HEK293 (cell line): Measurements from ENCODE around the gene ETV4.

ENCODE experiments used
- YY1 ChIP-seq: fragments of 450-650 bp; formaldehyde crosslinking; IDR thresholded peaks from 2 replicates; pipeline ENCODE4 v1.5.1; 2018; ENCODE audit warnings: missing biosample characterization, missing genetic modification characterization
- ZFP3 ChIP-seq: fragments of 450-650 bp; formaldehyde crosslinking; IDR thresholded peaks from 2 replicates; pipeline ENCODE4 v1.5.1; 2016; ENCODE audit warnings: low read depth, missing biosample characterization, missing genetic modification characterization
- ZFP69B ChIP-seq: fragments of 450-650 bp; formaldehyde crosslinking; IDR thresholded peaks from 2 replicates; pipeline ENCODE4 v1.5.1; 2016; ENCODE audit warnings: missing biosample characterization, missing genetic modification characterization
- ZNF184 ChIP-seq: fragments of 450-650 bp; IDR thresholded peaks from 2 replicates; pipeline ENCODE4 v1.5.1; 2018; ENCODE audit warnings: missing biosample characterization, mild to moderate bottlenecking, missing genetic modification characterization
- ZNF292 ChIP-seq: fragments of 450-650 bp; formaldehyde crosslinking; IDR thresholded peaks from 2 replicates; pipeline ENCODE4 v1.5.1; 2016; ENCODE audit warnings: low read depth, missing biosample characterization, missing genetic modification characterization, borderline replicate concordance
- ZNF585B ChIP-seq: fragments of 450-650 bp; formaldehyde crosslinking; IDR thresholded peaks from 2 replicates; pipeline ENCODE4 v1.5.1; 2016; ENCODE audit warnings: missing biosample characterization, missing genetic modification characterization
- ZNF660 ChIP-seq: fragments of 450-650 bp; IDR thresholded peaks from 2 replicates; pipeline ENCODE4 v1.5.1; 2018; ENCODE audit warnings: missing biosample characterization, mild to moderate bottlenecking, missing genetic modification characterization
- ZNF747 ChIP-seq: fragments of 450-650 bp; formaldehyde crosslinking; IDR thresholded peaks from 2 replicates; pipeline ENCODE4 v1.5.1; 2016; ENCODE audit warnings: missing biosample characterization, missing genetic modification characterization
- TF ChIP-seq, protein P1 (sequence below): fragments of 450-650 bp; formaldehyde crosslinking; IDR thresholded peaks from 2 replicates; pipeline ENCODE4 v1.5.1; 2016; ENCODE audit warnings: missing biosample characterization, missing genetic modification characterization
- TF ChIP-seq, protein P2 (sequence below): fragments of 450-650 bp; formaldehyde crosslinking; IDR thresholded peaks from 2 replicates; pipeline ENCODE4 v1.5.1; 2016; ENCODE audit warnings: missing biosample characterization, missing genetic modification characterization
- TF ChIP-seq, protein P3 (sequence below): fragments of 450-650 bp; formaldehyde crosslinking; IDR thresholded peaks from 2 replicates; pipeline ENCODE4 v1.5.1; 2016; ENCODE audit warnings: missing biosample characterization, missing genetic modification characterization
- TF ChIP-seq, protein P4 (sequence below): fragments of 450-650 bp; formaldehyde crosslinking; IDR thresholded peaks from 2 replicates; pipeline ENCODE4 v1.5.1; 2016; ENCODE audit warnings: missing biosample characterization, missing genetic modification characterization

DNA sequence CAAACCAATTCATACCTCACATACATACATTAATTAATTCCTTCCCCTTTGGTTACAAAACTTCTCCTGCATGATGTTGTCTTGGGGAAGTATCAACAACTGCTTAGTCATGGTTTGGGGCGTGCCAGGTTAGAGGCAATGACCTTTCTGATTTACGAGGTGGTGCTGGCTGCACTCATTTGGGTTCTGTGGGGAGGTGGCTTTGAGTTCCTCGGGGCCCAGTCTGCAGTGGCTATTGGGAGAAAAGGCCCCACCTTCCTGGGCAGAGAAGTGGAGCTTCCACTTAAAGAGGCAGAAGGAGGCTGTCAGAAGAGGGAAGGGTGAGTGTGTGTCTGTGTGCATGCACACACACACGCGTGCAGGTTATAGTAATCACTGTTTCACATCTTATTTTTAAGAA, 10.2 kb upstream of the ETV4 start:
- TF ChIP-seq ZFP3 (tag by site-specific recombination) (no peak), ZNF660 (tag by site-specific recombination) (no peak), YY1 (tag by site-specific recombination) (no peak), ZNF184 (no peak), ZNF747 (tag by site-specific recombination) (no peak), ZFP69B (tag by site-specific recombination) (peak; percentile 73), ZNF292 (tag by site-specific recombination) (no peak), ZNF585B (tag by site-specific recombination) (no peak)
- TF ChIP-seq, protein P1, sequence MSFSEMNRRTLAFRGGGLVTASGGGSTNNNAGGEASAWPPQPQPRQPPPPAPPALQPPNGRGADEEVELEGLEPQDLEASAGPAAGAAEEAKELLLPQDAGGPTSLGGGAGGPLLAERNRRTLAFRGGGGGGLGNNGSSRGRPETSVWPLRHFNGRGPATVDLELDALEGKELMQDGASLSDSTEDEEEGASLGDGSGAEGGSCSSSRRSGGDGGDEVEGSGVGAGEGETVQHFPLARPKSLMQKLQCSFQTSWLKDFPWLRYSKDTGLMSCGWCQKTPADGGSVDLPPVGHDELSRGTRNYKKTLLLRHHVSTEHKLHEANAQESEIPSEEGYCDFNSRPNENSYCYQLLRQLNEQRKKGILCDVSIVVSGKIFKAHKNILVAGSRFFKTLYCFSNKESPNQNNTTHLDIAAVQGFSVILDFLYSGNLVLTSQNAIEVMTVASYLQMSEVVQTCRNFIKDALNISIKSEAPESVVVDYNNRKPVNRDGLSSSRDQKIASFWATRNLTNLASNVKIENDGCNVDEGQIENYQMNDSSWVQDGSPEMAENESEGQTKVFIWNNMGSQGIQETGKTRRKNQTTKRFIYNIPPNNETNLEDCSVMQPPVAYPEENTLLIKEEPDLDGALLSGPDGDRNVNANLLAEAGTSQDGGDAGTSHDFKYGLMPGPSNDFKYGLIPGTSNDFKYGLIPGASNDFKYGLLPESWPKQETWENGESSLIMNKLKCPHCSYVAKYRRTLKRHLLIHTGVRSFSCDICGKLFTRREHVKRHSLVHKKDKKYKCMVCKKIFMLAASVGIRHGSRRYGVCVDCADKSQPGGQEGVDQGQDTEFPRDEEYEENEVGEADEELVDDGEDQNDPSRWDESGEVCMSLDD (tag by site-specific recombination) = no peak
- TF ChIP-seq, protein P2, sequence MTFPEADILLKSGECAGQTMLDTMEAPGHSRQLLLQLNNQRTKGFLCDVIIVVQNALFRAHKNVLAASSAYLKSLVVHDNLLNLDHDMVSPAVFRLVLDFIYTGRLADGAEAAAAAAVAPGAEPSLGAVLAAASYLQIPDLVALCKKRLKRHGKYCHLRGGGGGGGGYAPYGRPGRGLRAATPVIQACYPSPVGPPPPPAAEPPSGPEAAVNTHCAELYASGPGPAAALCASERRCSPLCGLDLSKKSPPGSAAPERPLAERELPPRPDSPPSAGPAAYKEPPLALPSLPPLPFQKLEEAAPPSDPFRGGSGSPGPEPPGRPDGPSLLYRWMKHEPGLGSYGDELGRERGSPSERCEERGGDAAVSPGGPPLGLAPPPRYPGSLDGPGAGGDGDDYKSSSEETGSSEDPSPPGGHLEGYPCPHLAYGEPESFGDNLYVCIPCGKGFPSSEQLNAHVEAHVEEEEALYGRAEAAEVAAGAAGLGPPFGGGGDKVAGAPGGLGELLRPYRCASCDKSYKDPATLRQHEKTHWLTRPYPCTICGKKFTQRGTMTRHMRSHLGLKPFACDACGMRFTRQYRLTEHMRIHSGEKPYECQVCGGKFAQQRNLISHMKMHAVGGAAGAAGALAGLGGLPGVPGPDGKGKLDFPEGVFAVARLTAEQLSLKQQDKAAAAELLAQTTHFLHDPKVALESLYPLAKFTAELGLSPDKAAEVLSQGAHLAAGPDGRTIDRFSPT (tag by site-specific recombination) = no peak
- TF ChIP-seq, protein P3, sequence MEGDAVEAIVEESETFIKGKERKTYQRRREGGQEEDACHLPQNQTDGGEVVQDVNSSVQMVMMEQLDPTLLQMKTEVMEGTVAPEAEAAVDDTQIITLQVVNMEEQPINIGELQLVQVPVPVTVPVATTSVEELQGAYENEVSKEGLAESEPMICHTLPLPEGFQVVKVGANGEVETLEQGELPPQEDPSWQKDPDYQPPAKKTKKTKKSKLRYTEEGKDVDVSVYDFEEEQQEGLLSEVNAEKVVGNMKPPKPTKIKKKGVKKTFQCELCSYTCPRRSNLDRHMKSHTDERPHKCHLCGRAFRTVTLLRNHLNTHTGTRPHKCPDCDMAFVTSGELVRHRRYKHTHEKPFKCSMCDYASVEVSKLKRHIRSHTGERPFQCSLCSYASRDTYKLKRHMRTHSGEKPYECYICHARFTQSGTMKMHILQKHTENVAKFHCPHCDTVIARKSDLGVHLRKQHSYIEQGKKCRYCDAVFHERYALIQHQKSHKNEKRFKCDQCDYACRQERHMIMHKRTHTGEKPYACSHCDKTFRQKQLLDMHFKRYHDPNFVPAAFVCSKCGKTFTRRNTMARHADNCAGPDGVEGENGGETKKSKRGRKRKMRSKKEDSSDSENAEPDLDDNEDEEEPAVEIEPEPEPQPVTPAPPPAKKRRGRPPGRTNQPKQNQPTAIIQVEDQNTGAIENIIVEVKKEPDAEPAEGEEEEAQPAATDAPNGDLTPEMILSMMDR (tag by site-specific recombination) = no peak
- TF ChIP-seq, protein P4, sequence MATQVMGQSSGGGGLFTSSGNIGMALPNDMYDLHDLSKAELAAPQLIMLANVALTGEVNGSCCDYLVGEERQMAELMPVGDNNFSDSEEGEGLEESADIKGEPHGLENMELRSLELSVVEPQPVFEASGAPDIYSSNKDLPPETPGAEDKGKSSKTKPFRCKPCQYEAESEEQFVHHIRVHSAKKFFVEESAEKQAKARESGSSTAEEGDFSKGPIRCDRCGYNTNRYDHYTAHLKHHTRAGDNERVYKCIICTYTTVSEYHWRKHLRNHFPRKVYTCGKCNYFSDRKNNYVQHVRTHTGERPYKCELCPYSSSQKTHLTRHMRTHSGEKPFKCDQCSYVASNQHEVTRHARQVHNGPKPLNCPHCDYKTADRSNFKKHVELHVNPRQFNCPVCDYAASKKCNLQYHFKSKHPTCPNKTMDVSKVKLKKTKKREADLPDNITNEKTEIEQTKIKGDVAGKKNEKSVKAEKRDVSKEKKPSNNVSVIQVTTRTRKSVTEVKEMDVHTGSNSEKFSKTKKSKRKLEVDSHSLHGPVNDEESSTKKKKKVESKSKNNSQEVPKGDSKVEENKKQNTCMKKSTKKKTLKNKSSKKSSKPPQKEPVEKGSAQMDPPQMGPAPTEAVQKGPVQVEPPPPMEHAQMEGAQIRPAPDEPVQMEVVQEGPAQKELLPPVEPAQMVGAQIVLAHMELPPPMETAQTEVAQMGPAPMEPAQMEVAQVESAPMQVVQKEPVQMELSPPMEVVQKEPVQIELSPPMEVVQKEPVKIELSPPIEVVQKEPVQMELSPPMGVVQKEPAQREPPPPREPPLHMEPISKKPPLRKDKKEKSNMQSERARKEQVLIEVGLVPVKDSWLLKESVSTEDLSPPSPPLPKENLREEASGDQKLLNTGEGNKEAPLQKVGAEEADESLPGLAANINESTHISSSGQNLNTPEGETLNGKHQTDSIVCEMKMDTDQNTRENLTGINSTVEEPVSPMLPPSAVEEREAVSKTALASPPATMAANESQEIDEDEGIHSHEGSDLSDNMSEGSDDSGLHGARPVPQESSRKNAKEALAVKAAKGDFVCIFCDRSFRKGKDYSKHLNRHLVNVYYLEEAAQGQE (tag by site-specific recombination) = no peak
